Measurements from ENCODE around the gene DIP2C.

DIP2C gene

DNA sequence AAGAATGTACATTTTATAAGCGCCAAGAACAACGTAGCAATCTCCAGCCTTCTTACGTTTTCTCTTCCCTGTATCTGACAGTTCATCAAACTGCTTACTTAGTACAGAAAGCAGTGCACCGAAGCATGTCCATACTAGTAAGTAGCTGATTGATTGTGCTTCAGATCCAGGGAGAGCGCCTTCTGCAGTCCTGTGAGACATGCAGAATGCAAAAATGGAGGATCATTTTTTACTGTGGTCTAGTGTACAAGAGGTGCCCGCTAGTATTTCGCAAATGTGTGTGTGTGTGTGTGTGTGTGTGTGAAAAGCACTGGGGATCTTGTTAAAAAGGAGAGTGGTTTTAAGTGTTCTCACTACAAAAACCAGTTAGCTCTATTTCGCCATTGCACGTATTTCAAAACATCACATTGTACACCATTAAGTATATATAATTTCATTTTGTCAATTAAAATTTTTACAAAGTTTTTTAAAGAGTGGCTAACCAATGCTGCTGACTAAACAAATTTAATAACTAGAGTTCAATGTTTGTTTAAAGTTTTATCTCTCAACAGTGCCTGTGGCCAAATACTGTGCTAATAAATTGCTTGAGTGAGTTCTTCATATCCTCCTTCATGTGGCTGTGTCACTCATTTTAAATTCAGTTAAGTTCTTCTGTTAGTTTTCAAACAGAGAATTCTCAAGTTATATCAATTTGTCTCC lies 454.6 kb downstream of the DIP2C start:
- TF ChIP-seq, protein P1, sequence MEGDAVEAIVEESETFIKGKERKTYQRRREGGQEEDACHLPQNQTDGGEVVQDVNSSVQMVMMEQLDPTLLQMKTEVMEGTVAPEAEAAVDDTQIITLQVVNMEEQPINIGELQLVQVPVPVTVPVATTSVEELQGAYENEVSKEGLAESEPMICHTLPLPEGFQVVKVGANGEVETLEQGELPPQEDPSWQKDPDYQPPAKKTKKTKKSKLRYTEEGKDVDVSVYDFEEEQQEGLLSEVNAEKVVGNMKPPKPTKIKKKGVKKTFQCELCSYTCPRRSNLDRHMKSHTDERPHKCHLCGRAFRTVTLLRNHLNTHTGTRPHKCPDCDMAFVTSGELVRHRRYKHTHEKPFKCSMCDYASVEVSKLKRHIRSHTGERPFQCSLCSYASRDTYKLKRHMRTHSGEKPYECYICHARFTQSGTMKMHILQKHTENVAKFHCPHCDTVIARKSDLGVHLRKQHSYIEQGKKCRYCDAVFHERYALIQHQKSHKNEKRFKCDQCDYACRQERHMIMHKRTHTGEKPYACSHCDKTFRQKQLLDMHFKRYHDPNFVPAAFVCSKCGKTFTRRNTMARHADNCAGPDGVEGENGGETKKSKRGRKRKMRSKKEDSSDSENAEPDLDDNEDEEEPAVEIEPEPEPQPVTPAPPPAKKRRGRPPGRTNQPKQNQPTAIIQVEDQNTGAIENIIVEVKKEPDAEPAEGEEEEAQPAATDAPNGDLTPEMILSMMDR (IDR thresholded peaks at IDR 0.05): no peak

DNA sequence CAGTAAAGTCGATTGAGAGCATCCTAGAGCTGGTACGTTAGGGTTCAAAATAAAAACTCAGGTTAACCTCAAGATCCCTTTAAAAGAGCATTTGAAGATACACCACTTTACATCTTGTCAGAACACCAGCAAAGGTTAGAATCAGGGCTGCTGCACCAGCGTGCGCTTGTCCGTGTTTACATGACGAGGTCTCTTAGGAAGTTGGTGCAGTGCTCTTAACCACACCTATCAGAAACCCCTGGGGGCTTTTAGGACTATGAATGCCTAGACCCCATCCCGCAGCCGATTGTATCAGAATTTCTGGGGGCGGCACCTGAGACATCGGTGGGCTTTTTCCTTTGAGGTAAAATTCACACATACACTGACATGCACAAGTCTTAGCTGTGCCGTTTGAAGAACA lies 456.6 kb downstream of the DIP2C start:
- TF ChIP-seq, protein P1 (IDR thresholded peaks at IDR 0.05): no peak

DNA sequence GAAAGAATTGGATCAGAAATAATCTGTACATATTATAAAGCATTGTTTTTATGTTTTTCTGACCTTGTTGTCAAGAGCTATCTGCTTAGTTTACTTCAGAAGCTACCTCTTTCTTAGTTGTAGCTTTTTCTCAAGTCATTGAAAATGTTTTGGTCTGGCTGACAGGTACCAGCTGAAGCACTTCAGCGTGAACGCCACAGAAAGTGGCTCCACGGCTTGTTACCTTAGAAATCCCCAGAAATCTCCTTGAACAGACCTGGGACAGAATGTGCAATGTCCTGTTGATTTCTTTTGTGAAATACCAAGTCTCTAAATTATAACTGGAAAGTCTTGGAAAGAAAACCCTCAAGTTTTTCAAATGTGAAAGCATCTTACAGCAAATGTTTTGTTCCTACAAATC lies 457.4 kb downstream of the DIP2C start:
- TF ChIP-seq, protein P1 (IDR thresholded peaks at IDR 0.05): no peak

DNA sequence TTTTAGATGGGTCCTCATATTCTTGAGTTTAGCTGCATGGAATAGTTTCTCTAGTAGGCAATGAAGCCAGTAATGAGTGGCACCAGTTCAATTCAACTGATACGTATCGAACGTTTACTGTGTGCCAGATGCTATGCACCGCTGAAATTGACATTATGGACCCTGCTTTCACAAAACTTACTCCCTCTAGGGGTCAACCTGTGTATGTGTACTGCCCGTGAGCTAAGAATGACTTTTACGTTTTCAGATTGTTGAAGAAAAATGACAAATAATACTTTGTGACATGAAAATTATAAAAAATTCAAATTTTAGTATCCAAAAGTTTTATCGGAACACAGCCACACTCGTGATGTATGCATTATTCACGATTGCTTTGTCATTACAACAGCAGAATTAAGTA lies 458.7 kb downstream of the DIP2C start:
- TF ChIP-seq, protein P1 (IDR thresholded peaks at IDR 0.05): peak; percentile 36; the same call in 1 of the 2 replicates

DNA sequence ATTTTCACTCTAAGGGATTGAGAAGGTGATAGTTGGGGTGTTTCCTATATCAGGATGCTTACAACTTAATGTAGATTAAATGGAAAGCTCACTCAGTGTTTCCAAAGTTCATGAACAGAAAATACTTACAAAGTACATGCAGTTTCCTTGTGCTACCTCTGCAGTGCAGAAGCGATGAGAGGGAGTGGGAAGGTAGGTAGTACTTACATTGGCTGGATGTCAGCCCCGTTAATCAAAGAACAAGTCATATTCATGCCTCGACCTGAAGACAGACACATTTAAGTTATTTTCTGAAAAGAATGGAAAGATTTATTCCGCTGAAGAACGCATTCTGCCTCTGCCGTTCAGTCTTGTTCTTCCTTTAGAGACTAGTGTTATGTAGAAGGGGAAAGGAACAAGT lies 461.1 kb downstream of the DIP2C start:
- TF ChIP-seq, protein P1 (IDR thresholded peaks at IDR 0.05): no peak

DNA sequence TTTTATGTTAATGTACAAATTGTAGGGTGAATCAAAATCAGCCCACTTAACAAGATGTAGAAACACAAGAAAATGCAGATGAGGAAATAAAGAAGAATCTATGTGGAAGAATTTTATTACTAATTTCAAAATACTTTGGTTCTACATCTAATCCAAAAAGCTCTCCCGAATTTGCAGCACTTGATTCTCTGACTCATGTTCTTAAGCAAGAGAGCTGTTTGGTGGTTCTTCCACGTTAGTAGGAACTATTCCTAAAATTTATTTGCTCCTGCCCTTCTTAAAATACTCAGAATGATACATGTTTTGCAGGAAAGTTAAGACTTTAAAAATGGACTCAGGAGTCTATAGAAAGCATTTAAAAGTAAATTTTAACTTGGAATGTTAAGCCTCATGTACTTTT lies 462.5 kb downstream of the DIP2C start:
- TF ChIP-seq, protein P1 (IDR thresholded peaks at IDR 0.05): no peak

DNA sequence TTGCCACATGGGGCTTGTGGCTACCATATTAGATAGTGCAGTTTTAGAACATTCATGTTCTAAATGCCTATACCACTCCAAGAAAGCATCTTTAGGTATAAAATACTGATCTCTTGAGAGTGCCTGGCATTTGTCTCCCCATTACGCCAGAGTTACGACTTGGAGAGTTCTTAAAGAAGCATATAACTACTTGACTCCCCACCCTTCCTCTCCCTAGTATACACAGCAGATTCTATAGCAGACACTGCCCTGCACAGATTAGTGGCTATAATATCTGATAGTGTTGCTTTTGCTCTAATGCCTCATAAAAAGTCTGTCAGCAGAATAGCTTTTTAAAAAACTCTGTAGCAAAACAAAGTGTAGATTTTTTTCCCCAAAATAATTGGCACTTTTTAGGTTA lies 463.4 kb downstream of the DIP2C start:
- TF ChIP-seq, protein P1 (IDR thresholded peaks at IDR 0.05): no peak

DNA sequence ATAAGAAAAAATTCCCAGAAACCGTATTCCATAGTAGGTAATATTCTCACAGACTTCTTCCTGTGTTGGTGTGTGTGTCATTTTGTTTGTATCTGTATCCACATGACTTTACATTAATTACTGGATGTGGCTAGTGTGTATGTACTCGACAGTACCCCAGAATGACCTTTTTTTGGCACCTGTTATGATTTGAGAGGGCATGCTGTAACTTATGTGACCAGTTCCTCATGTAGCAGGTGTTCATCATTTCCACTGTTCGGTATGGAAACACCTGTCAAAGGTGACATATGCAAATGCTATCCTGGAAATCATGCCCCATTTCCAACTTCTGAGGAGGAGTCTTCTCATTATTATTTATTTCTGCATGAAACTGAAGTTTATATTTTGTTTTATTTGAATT lies 464.9 kb downstream of the DIP2C start:
- TF ChIP-seq, protein P1 (IDR thresholded peaks at IDR 0.05): no peak

Measured in LNCAP (cell line).